GM12891 (cell line): Measurements from ENCODE around the gene PANK2.
"Not testable (repeated sequence)": the region's sequence is repeated elsewhere in the genome, so short reads cannot be mapped to it uniquely, and the experiment has no call there.

ENCODE experiments used
- DNase-seq: peaks from one replicate; pipeline ENCODE4 v3.0.0; 2011; ENCODE audit warnings: low spot score; ENCODE audit not compliant: insufficient read length
- FAIRE-seq: peaks from 2 replicates; lab custom pipeline; 2011; peaks lifted over from hg19 to GRCh38; lab: Jason Lieb, UNC
- PAX5 ChIP-seq: IDR thresholded peaks from 2 replicates; pipeline ENCODE4 v1.6.1; 2011; ENCODE audit warnings: low read length, moderate library complexity, mild to moderate bottlenecking; ENCODE audit not compliant: insufficient read depth, severe bottlenecking
- POLR2A ChIP-seq: IDR thresholded peaks from 2 replicates; pipeline ENCODE4 v1.6.1; 2011; ENCODE audit warnings: low read depth, low read length, control low read depth
- POLR2AphosphoS5 ChIP-seq: IDR thresholded peaks from 2 replicates; pipeline ENCODE4 v1.6.1; 2011; ENCODE audit warnings: low read depth, low read length, control low read depth
- POU2F2 ChIP-seq: IDR thresholded peaks from 2 replicates; pipeline ENCODE4 v1.6.1; 2011; ENCODE audit warnings: low read depth, mild to moderate bottlenecking, control low read depth, low read length, moderate library complexity
- SPI1 ChIP-seq: IDR thresholded peaks from 2 replicates; pipeline ENCODE4 v1.6.1; 2011; ENCODE audit warnings: low read depth, low read length, control low read depth
- TAF1 ChIP-seq: IDR thresholded peaks from 2 replicates; pipeline ENCODE4 v1.6.1; 2011; ENCODE audit warnings: low read depth, low read length, control low read depth

Gene PANK2

GRCh38 chr20:3898639-3899038 is 9.5 kb downstream of the PANK2 start:
- no peak for DNase-seq
- no peak for TF ChIP-seq PAX5
- TF ChIP-seq POLR2A = no peak
- TF ChIP-seq POLR2AphosphoS5 = no peak
- TF ChIP-seq SPI1 = no peak
- no peak for TF ChIP-seq POU2F2
- TF ChIP-seq TAF1 = no peak
- FAIRE-seq = no peak

DNA sequence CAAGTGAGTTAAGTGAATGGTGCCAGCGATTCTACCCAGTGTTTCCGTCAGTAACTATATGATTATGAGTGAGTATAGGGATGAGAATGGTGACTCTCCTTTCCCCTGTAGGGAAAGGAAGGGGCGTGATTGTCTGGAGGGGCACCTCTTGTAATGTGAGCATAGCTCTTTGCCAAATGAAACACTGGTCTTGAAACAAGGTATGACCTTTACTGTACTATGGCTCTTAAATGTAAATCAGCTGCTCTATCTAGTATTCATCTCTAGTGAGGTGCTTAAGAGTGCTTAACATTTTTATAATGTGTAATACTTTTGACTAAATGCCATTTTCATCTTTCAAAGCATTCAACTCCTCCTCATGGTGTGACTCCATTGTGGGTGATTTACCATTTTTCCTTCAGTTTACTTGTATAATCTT is 11.0 kb downstream of the PANK2 start:
- TF ChIP-seq POU2F2 = no peak
- TF ChIP-seq SPI1 = no peak
- TF ChIP-seq TAF1 = no peak
- TF ChIP-seq PAX5 = no peak
- TF ChIP-seq POLR2AphosphoS5 = no peak
- TF ChIP-seq POLR2A = no peak
- FAIRE-seq (no peak), DNase-seq (no peak)

DNA sequence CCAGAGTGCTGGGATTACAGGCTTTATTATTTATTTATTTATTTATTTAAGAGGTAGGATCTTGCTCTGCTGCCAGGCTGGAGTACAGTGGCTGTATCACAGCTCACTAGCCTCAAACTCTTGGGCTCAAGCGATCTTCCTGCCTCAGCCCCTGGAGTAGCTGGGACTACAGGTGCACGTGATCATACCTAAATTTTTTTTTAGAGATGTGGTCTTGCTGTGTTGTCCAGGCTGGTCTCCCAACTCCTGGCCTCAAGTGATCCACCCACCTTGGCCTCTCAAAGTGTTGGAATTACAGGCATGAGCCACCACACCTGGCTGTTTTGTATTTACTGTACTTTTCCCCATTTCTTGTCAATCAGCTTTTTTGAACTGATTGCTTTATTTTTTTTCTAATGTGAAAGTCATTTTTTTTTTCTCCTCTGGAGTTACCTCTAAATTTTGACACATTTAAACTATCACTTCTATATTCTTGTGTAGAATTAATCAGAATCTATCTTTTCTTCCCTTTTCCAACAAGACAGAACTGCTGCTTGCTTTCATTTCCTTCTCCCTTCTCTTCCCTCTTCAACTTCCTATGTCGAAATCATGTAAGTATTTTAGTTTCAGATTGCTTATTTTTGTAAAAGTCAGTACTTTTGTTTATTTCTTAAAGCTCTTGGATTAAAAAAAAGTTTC is 12.0 kb downstream of the PANK2 start:
- no peak for DNase-seq
- TF ChIP-seq POLR2AphosphoS5 (no peak), POU2F2 (no peak)
- FAIRE-seq = no peak

GRCh38 chr20:3901706-3902440 is 12.7 kb downstream of the PANK2 start:
- DNase-seq (no peak), FAIRE-seq (no peak)
- TF ChIP-seq POLR2AphosphoS5 = no peak
- TF ChIP-seq TAF1 = no peak
- no peak for TF ChIP-seq PAX5
- no peak for TF ChIP-seq POLR2A
- no peak for TF ChIP-seq POU2F2
- no peak for TF ChIP-seq SPI1

DNA sequence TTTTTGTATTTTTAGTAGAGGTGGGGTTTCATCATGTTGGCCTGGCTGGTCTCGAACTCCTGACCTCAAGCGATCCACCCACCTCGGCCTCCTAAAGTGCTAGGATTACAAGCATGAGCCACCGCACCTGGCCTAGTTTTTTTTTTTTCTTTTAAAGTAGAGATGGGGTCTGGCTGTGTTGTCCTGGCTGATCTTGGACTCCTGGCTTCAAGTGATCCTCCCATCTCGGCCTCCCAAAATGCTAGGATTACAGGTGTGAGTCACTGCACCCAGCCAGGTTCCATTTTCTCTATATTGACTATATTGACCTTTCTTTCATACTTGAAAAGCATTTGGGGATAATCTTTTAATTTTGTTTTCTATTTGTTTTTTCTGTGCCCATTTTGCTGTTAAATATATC is 13.3 kb downstream of the PANK2 start:
- no peak for DNase-seq
- FAIRE-seq = no peak
- TF ChIP-seq POLR2A (no peak), SPI1 (no peak), PAX5 (no peak), TAF1 (no peak), POU2F2 (no peak), POLR2AphosphoS5 (no peak)

- TF ChIP-seq PAX5 (no peak), POLR2A (no peak), TAF1 (no peak), POU2F2 (no peak), POLR2AphosphoS5 (no peak), SPI1 (no peak)
- no peak for DNase-seq
- FAIRE-seq = no peak
Observed at GRCh38 chr20:3904224-3904623, 15.0 kb downstream of the PANK2 start.

GRCh38 chr20:3904857-3905256 is 15.7 kb downstream of the PANK2 start:
- no peak for DNase-seq
- no peak for FAIRE-seq
- TF ChIP-seq SPI1 (no peak), POLR2A (no peak)

DNA sequence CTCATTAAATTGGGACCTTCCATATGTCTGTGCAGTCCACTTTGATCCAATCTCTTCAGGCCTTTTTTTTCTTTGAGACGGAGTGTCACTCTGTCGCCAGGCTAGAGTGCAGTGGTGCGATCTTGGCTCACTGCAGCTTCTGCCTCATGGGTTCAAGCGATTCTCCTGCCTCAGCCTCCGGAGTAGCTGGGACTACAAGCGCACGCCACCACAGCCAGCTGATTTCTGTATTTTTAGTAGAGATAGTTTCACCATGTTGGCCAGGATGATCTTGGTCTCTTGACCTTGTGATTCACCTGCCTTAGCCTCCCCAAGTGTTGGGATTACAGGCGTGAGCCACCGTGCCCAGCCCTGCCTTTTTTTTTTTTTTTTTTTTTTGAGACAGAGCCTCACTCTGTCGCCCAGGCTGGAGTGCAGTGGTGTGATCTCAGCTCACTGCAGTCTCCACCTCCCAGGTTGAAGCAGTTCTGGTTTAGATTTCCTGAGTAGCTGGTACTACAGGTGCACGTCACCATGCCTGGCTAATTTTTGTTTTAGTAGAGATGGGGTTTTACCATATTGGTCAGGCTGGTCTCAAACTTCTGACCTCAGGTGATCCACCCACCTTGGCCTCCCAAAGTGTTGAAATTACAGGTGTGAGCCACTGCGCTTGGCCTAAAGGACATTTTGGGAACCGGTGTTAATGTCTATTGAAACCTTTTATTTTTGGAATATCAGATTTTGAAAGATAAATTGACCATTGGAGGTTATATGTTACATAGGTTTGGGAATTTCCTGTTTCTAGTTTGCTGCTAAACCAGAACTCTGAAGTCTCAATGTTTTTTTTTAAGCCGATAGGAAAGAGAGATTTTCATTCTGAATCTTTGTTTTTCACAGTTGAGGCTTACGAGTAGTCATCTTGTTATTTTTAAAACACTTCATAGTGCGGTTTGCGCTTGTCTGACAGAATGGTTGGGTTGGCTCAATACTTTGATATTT is 17.8 kb downstream of the PANK2 start:
- FAIRE-seq = peak; percentile 86
- DNase-seq = not testable (repeated sequence)

GRCh38 chr20:3908667-3909066 is 19.5 kb downstream of the PANK2 start:
- TF ChIP-seq POLR2AphosphoS5 (no peak), POLR2A (no peak), PAX5 (no peak), SPI1 (no peak), TAF1 (no peak), POU2F2 (no peak)
- DNase-seq = no peak
- no peak for FAIRE-seq

DNA sequence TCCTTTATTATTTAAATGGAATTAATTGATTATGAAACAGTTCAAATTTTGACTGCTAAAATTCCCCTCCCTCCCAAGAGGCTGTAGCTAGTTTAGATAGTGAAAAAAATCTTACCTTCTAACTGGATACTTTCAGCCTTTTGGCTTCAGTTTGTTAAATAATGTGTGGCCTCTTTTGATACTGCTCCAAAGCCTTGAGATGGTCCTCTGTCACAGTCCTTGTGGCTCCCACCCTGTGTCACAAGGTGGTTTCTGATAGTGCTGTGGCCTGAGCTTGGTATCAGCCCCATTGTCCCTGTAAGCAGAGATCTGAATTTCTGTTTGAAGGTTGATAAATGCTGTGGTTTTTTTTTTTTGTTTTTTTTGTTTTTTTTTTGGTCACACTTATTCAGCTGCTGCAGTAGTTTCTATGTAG is 20.8 kb downstream of the PANK2 start:
- DNase-seq (no peak), FAIRE-seq (no peak)
- TF ChIP-seq TAF1 = no peak
- TF ChIP-seq SPI1 = no peak
- TF ChIP-seq POLR2A = no peak
- TF ChIP-seq POU2F2 = no peak
- TF ChIP-seq POLR2AphosphoS5 = no peak
- no peak for TF ChIP-seq PAX5
